DND-41 (cell line): Measurements from ENCODE around the gene RBP5.

ENCODE experiments used
- CTCF ChIP-seq: IDR thresholded peaks from 2 replicates; pipeline ENCODE4 v1.5.1; 2012; ENCODE audit warnings: borderline replicate concordance, low read length, moderate library complexity, mild to moderate bottlenecking; ENCODE audit not compliant: poor library complexity, severe bottlenecking; ENCODE audit errors: extremely low read depth
- EZH2 ChIP-seq: IDR thresholded peaks from 3 replicates; pipeline ENCODE4 v1.6.1; 2012; ENCODE audit warnings: borderline replicate concordance, low read depth, mild to moderate bottlenecking, moderate library complexity, low read length, inconsistent platforms; ENCODE audit not compliant: severe bottlenecking

- TF ChIP-seq CTCF (no peak), EZH2 (no peak)
Observed at GRCh38 chr12:7128681-7129286, at the start of gene RBP5.
